ENCODE data around the gene TMEM51. TPM values are rescaled to one million over a fixed set of nuclear protein-coding genes. Genes with fewer than 3 reads are reported as not detected.

TMEM51 gene
- total and polyA plus RNA-seq, 10 of the 15 experiments (the other 5 are each of a cell fraction or from before 2014, with no cell fraction given): 0.55 to 4.8 (median 3.1) TPM

DNA sequence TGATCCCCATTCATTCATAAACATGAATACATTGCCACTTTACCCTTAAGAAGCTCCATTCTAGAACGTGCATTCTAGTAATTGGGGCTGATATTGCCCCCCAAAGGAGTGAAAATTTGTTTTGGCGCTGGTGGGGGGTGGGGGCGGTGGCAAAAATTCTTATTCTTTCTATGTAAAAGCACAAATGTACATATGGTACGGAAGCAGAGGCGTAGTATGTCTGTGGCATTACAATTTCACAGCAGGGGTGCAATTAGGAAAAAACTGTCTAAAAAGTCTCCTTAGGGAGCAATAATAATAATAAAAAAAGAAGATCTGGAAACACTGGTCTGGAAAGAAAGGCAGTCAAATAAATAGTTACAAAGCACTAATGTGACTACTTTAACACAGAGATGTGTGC is 40.4 kb upstream of the TMEM51 start:
- no peak overlapping the region for H3K27ac ChIP-seq (ENCODE audit: control insufficient read depth, insufficient read depth)
- no peak overlapping the region for H2AFZ ChIP-seq (ENCODE audit: control insufficient read depth, low read depth, low read length)
- no peaks in the 10 kb centered on the region for H3K36me3 ChIP-seq (ENCODE audit: control insufficient read depth in 2 of 2, insufficient read depth in 2 of 2, low read length in 1 of 2)
- no peaks in the 10 kb centered on the region for H4K20me1 ChIP-seq (ENCODE audit: control insufficient read depth, insufficient read depth)
- FAIRE-seq (no peak), DNase-seq (ENCODE audit: low read depth, low spot score) (no peak), ATAC-seq (no peak)
- no peak overlapping the region for H3K9ac ChIP-seq (ENCODE audit: control insufficient read depth, insufficient read depth, low read length)
- ChIA-PET RAD21 (ENCODE audit: unreplicated experiment) (no interaction called here), SMC1A (ENCODE audit: uncharacterized antibody, unreplicated experiment) (no interaction called here), CTCF (interaction anchor here (0.7 kb wide), 1 partner anchor 15 kb away, joined by 3 read pairs; no protein-coding TSS in a partner anchor), POLR2A (no interaction called here)
- H3K4me1 ChIP-seq (ENCODE audit: control insufficient read depth, insufficient read depth, low read length): peaks cover 4% of the 10 kb centered on the region
- no peak overlapping the region for H3K4me3 ChIP-seq
- in situ Hi-C loops (cut with MboI) (no loop called here), intact Hi-C loops (cut with micrococcal nuclease; ENCODE audit: unreplicated experiment) (no loop called here)
- no peak overlapping the region for H3K4me2 ChIP-seq (ENCODE audit: control insufficient read depth, insufficient read depth)
- no TSS peak for BruUV-seq (replicated peaks)
- TF ChIP-seq STAT1 (conservative IDR thresholded peaks at IDR 0.05) (no peak), CHD2 (IDR thresholded peaks at IDR 0.05; ENCODE audit: borderline replicate concordance, low read depth, low read length) (no peak), ZNF24 (IDR thresholded peaks at IDR 0.05) (no peak), IRF3 (IDR thresholded peaks at IDR 0.05) (no peak), HDGF (IDR thresholded peaks at IDR 0.05) (no peak), WRNIP1 (IDR thresholded peaks at IDR 0.05; ENCODE audit: borderline replicate concordance, low read depth, low read length) (no peak), SMAD1 (IDR thresholded peaks at IDR 0.05; ENCODE audit: low read depth, partially characterized antibody) (no peak), ZNF384 (IDR thresholded peaks at IDR 0.05; ENCODE audit: borderline replicate concordance, low read depth, low read length) (no peak), TCF12 (IDR thresholded peaks at IDR 0.05; ENCODE audit: low read depth, low read length) (no peak), POU2F2 (IDR thresholded peaks at IDR 0.05; ENCODE audit: borderline replicate concordance, low read depth, low read length) (no peak), SMAD5 (IDR thresholded peaks at IDR 0.05; ENCODE audit: low read depth) (no peak), CBX5 (IDR thresholded peaks at IDR 0.05; ENCODE audit: low read depth) (no peak)
- TF ChIP-seq, protein P1, sequence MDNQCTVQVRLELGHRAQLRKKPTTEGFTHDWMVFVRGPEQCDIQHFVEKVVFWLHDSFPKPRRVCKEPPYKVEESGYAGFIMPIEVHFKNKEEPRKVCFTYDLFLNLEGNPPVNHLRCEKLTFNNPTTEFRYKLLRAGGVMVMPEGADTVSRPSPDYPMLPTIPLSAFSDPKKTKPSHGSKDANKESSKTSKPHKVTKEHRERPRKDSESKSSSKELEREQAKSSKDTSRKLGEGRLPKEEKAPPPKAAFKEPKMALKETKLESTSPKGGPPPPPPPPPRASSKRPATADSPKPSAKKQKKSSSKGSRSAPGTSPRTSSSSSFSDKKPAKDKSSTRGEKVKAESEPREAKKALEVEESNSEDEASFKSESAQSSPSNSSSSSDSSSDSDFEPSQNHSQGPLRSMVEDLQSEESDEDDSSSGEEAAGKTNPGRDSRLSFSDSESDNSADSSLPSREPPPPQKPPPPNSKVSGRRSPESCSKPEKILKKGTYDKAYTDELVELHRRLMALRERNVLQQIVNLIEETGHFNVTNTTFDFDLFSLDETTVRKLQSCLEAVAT (IDR thresholded peaks at IDR 0.05): no peak
- TF ChIP-seq, protein P2, sequence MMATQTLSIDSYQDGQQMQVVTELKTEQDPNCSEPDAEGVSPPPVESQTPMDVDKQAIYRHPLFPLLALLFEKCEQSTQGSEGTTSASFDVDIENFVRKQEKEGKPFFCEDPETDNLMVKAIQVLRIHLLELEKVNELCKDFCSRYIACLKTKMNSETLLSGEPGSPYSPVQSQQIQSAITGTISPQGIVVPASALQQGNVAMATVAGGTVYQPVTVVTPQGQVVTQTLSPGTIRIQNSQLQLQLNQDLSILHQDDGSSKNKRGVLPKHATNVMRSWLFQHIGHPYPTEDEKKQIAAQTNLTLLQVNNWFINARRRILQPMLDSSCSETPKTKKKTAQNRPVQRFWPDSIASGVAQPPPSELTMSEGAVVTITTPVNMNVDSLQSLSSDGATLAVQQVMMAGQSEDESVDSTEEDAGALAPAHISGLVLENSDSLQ (IDR thresholded peaks at IDR 0.05): no peak
- no peaks in the 10 kb centered on the region for H3K9me3 ChIP-seq (replicated peaks; ENCODE audit: control insufficient read depth, insufficient read depth, low read length)
- no peaks in the 10 kb centered on the region; a peak in 1 of 4 replicates for H3K27me3 ChIP-seq (replicated peaks in 1 of 2; ENCODE audit: control insufficient read depth in 2 of 2, insufficient read depth in 2 of 2, low read length in 1 of 2)
- WGBS (ENCODE audit: insufficient coverage, insufficient replicate concordance, low lambda C conversion rate, missing lambda C conversion rate): 54% methylated on average over 5 of the region's 5 CpGs
- H3K79me2 ChIP-seq (ENCODE audit: control insufficient read depth, insufficient read depth, low read length): no peaks in the 10 kb centered on the region

Data from GM12878 (cell line).